Left ventricle myocardium inferior (tissue), 1 donor: ENCODE measurements around the gene CNTLN. TPM values are rescaled to one million over a fixed set of nuclear protein-coding genes. Genes with fewer than 3 reads are reported as not detected.

Experiments
- DNase-seq: peaks from one replicate; pipeline ENCODE4 v3.0.0-alpha.2; 2020
- H3K27ac ChIP-seq: fragments of 200-600 bp; replicated peaks from 2 replicates; pipeline ENCODE4 v1.8.0; 2021
- H3K27me3 ChIP-seq: fragments of 200-600 bp; 2 replicates; pipeline ENCODE4 v1.8.0; 2021; ENCODE audit warnings: low read depth
- H3K36me3 ChIP-seq: fragments of 200-600 bp; 2 replicates; pipeline ENCODE4 v1.8.0; 2021
- H3K4me1 ChIP-seq: fragments of 200-600 bp; 2 replicates; pipeline ENCODE4 v1.8.0; 2021
- H3K4me3 ChIP-seq: fragments of 200-600 bp; 2 replicates; pipeline ENCODE4 v1.8.0; 2021; ENCODE audit warnings: mild to moderate bottlenecking, moderate library complexity
- H3K9me3 ChIP-seq: fragments of 200-600 bp; replicated peaks from 2 replicates; pipeline ENCODE4 v1.8.0; 2021
- intact Hi-C: fragments of 100-400 bp; cut with micrococcal nuclease; formaldehyde crosslinking; loops from one replicate; pipeline ENCODE4 v1.11.0; 2022
- total RNA-seq: library from RNA; stranded (reverse); fragmentation: NEBNext Ultra II Directional; extraction: Animal tissue kit (Norgen Biotek cat#: 25700); gene quantifications from one replicate; pipeline ENCODE4 v1.2.1, GENCODE V29; 2021
- TF ChIP-seq, protein P1 (sequence below): fragments of 200-600 bp; IDR thresholded peaks from 2 replicates; pipeline ENCODE4 v1.8.0; 2021; ENCODE audit warnings: antibody characterized with exemption, mild to moderate bottlenecking, borderline replicate concordance
- donor health status: DM: no; HTN: yes; CAD: no; lungs with severe emphysema.

Gene CNTLN
- total RNA-seq, 1 donor from 2014 or later = 3.5 TPM

- H3K9me3 ChIP-seq = no peaks in the 10 kb centered on the region
- intact Hi-C loops = no loop called here
- no peaks in the 10 kb centered on the region for H3K27me3 ChIP-seq
- H3K27ac ChIP-seq = no peak overlapping the region
- no peak for DNase-seq
- TF ChIP-seq, protein P1, sequence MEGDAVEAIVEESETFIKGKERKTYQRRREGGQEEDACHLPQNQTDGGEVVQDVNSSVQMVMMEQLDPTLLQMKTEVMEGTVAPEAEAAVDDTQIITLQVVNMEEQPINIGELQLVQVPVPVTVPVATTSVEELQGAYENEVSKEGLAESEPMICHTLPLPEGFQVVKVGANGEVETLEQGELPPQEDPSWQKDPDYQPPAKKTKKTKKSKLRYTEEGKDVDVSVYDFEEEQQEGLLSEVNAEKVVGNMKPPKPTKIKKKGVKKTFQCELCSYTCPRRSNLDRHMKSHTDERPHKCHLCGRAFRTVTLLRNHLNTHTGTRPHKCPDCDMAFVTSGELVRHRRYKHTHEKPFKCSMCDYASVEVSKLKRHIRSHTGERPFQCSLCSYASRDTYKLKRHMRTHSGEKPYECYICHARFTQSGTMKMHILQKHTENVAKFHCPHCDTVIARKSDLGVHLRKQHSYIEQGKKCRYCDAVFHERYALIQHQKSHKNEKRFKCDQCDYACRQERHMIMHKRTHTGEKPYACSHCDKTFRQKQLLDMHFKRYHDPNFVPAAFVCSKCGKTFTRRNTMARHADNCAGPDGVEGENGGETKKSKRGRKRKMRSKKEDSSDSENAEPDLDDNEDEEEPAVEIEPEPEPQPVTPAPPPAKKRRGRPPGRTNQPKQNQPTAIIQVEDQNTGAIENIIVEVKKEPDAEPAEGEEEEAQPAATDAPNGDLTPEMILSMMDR = no peak
- H3K4me3 ChIP-seq = no peak overlapping the region
- H3K36me3 ChIP-seq = peaks cover 7% of the 10 kb centered on the region
- no peaks in the 10 kb centered on the region for H3K4me1 ChIP-seq
These were observed 263.5 kb downstream of the CNTLN start for GRCh38 chr9:17398350-17398749.

DNA sequence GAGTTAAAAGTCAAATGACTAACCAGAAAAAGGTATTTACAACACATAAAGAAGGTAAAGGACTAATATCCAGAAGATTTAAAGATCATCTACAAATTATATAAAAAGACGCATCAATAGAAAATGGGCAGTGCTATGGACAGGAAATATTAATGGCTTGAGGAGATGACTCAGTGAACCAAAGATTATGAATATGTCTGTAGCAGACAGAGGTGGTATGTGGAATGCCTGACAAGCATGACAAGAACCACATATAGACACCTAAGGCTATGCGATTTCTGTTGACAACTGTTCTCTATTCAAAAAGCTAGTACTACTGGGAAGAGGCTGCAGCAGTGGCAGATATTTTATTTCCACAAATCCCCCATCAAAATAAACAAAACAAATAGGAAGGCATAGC, 267.0 kb downstream of the CNTLN start:
- DNase-seq = no peak
- no peaks in the 10 kb centered on the region for H3K36me3 ChIP-seq
- H3K9me3 ChIP-seq = no peaks in the 10 kb centered on the region
- no peak overlapping the region for H3K4me3 ChIP-seq
- TF ChIP-seq, protein P1 = no peak
- no peaks in the 10 kb centered on the region for H3K4me1 ChIP-seq
- H3K27me3 ChIP-seq = no peaks in the 10 kb centered on the region
- intact Hi-C loops = no loop called here
- H3K27ac ChIP-seq = no peak overlapping the region

GRCh38 chr9:17402309-17402708, 267.5 kb downstream of the CNTLN start:
- no peaks in the 10 kb centered on the region for H3K9me3 ChIP-seq
- H3K4me3 ChIP-seq = no peak overlapping the region
- TF ChIP-seq, protein P1 = no peak
- no peaks in the 10 kb centered on the region for H3K27me3 ChIP-seq
- intact Hi-C loops = no loop called here
- no peak overlapping the region for H3K27ac ChIP-seq
- H3K36me3 ChIP-seq = no peaks in the 10 kb centered on the region
- no peaks in the 10 kb centered on the region for H3K4me1 ChIP-seq
- DNase-seq = no peak

DNA sequence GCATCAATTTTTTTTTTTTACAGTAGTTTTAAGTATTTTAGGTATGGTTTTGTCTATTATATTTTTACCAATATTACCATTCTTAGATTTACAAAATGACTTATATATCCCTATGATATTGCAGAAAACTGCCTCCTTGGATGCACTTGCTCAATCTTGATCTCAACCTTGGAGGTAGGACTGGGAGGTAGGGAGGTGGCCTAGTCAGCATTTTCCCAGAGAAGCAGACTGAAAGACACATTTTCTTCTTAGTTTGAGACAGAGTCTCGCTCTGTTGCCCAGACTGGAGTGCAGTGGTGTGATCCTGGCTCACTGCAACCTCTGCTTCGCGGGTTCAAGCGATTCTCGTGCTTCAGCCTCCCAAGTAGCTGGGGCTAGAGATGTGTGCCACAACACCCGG, 268.7 kb downstream of the CNTLN start:
- no peak overlapping the region for H3K27ac ChIP-seq
- DNase-seq = no peak
- TF ChIP-seq, protein P1 = no peak
- no peaks in the 10 kb centered on the region for H3K4me1 ChIP-seq
- intact Hi-C loops = no loop called here
- H3K4me3 ChIP-seq = no peak overlapping the region
- no peaks in the 10 kb centered on the region for H3K27me3 ChIP-seq
- no peaks in the 10 kb centered on the region for H3K36me3 ChIP-seq
- no peaks in the 10 kb centered on the region for H3K9me3 ChIP-seq

- Histone ChIP-seq H3K4me1 (no peaks in the 10 kb centered on the region), H3K27me3 (no peaks in the 10 kb centered on the region), H3K36me3 (peaks cover 27% of the 10 kb centered on the region), H3K4me3 (no peak overlapping the region), H3K27ac (no peak overlapping the region), H3K9me3 (no peaks in the 10 kb centered on the region)
- no peak for DNase-seq
- TF ChIP-seq, protein P1 = no peak
- intact Hi-C loops = no loop called here
These were observed 280.1 kb downstream of the CNTLN start for GRCh38 chr9:17414986-17415385.
